Fibroblast of lung (primary cell): Measurements from ENCODE around the gene RNASE2. TPM values are rescaled to one million over a fixed set of nuclear protein-coding genes. Genes with fewer than 3 reads are reported as not detected.

Experiments
- DNase-seq, 2 donors: peaks; one replicate each; pipeline versions ENCODE4 v3.0.0 to v3.0.0-alpha.2; 2010; ENCODE audit warnings: low read depth in 2 of 2
- H2AFZ ChIP-seq: 2 replicates; pipeline ENCODE4 v1.5.1; 2012; ENCODE audit warnings: low read length, control low read depth, inconsistent platforms
- H3K27ac ChIP-seq: 2 replicates; pipeline ENCODE4 v1.5.1; 2011; ENCODE audit warnings: low read length, control low read depth; ENCODE audit not compliant: insufficient read depth
- H3K27me3 ChIP-seq: 2 replicates; pipeline ENCODE4 v1.5.1; 2011; ENCODE audit warnings: mild to moderate bottlenecking, low read length; ENCODE audit not compliant: control insufficient read depth, insufficient read depth
- H3K36me3 ChIP-seq: 2 replicates; pipeline ENCODE4 v1.5.1; 2011; ENCODE audit warnings: low read length; ENCODE audit not compliant: control insufficient read depth, insufficient read depth
- H3K4me1 ChIP-seq: 2 replicates; pipeline ENCODE4 v1.5.1; 2011; ENCODE audit warnings: low read length; ENCODE audit not compliant: control insufficient read depth, insufficient read depth; ENCODE audit errors: extremely low read depth
- H3K4me2 ChIP-seq: 2 replicates; pipeline ENCODE4 v1.5.1; 2011; ENCODE audit warnings: low read length, control low read depth; ENCODE audit not compliant: insufficient read depth; ENCODE audit errors: extremely low read depth
- H3K4me3 ChIP-seq, 4 experiments: fragments of 200-600 bp in 1 of 4; sonication (generic) in 1 of 4; replicated peaks in 1 of 4; 2 replicates each; pipeline ENCODE4 v1.5.1; 2011 to 2016; ENCODE audit warnings: low read length in 4 of 4, low read depth in 3 of 4, mild to moderate bottlenecking in 3 of 4, control low read depth in 2 of 4, inconsistent platforms in 1 of 4, mixed read lengths in 1 of 4; ENCODE audit not compliant: insufficient read depth in 1 of 4; ENCODE audit errors: control extremely low read depth in 1 of 4
- H3K79me2 ChIP-seq: 2 replicates; pipeline ENCODE4 v1.5.1; 2012; ENCODE audit warnings: mild to moderate bottlenecking, low read length, inconsistent platforms; ENCODE audit not compliant: control insufficient read depth, insufficient read depth
- H3K9ac ChIP-seq: 2 replicates; pipeline ENCODE4 v1.5.1; 2011; ENCODE audit warnings: mild to moderate bottlenecking, low read length, control low read depth; ENCODE audit not compliant: insufficient read depth
- H3K9me3 ChIP-seq: 2 replicates; pipeline ENCODE4 v1.5.1; 2012; ENCODE audit warnings: low read depth, low read length; ENCODE audit not compliant: control insufficient read depth, insufficient read depth
- H4K20me1 ChIP-seq: 2 replicates; pipeline ENCODE4 v1.5.1; 2011; ENCODE audit warnings: low read length; ENCODE audit not compliant: control insufficient read depth, insufficient read depth; ENCODE audit errors: extremely low read depth
- CTCF ChIP-seq, 2 donors: IDR thresholded peaks in 1 of 2; conservative IDR thresholded peaks in 1 of 2; 1 replicate in 1 of 2; 2 replicates in 1 of 2; pipeline ENCODE4 v1.5.1; 2011 to 2012; ENCODE audit warnings: low read length in 2 of 2, control low read depth in 1 of 2, inconsistent platforms in 1 of 2, low read depth in 1 of 2, mild to moderate bottlenecking in 1 of 2
- EZH2 ChIP-seq: IDR thresholded peaks from 2 replicates; pipeline ENCODE4 v1.5.1; 2012; ENCODE audit warnings: low read length, control low read depth, mild to moderate bottlenecking; ENCODE audit errors: missing control alignments
- polyA plus RNA-seq, 2 donors: library from polyadenylated mRNA; depleted of rRNA in 1 of 2; stranded (reverse) in 1 of 2; unstranded in 1 of 2; fragments of >200 nt; gene quantifications; 2 replicates each; pipeline ENCODE4 v1.2.1, GENCODE V29; 2011 to 2012; ENCODE audit warnings: missing spikeins in 1 of 2
- total RNA-seq: library from RNA; depleted of rRNA; stranded (reverse); fragments of >200 nt; gene quantifications from 2 replicates; pipeline ENCODE4 v1.2.1, GENCODE V29; 2014

RNASE2 gene
- total and polyA plus RNA-seq, 2 donors (not counting 1 experiment from before 2014, with no cell fraction given), result not detected

- peak overlapping the region; percentile 73 to 78 (median 74) for H3K4me3 ChIP-seq
- H3K4me1 ChIP-seq, result peaks cover 6% of the 10 kb centered on the region
- H2AFZ ChIP-seq, result peak overlapping the region; percentile 92
- no peak overlapping the region for H3K27ac ChIP-seq
- TF ChIP-seq EZH2 (no peak), CTCF (conservative IDR thresholded peaks at IDR 0.05 in 1 of 2, IDR thresholded peaks at IDR 0.05 in 1 of 2; ENCODE audit: low read depth in 1 of 2, low read length in 2 of 2) (no peak)
- H3K27me3 ChIP-seq, result peaks cover 11% of the 10 kb centered on the region
- no peaks in the 10 kb centered on the region for H4K20me1 ChIP-seq
- H3K36me3 ChIP-seq, result no peaks in the 10 kb centered on the region
- no peak overlapping the region for H3K9ac ChIP-seq
- no peak for DNase-seq
- H3K4me2 ChIP-seq, result peak overlapping the region; percentile 97
- H3K9me3 ChIP-seq, result no peaks in the 10 kb centered on the region
- no peaks in the 10 kb centered on the region for H3K79me2 ChIP-seq
Measured at GRCh38 chr14:20970647-20970982, 15.3 kb downstream of the RNASE2 start.

GRCh38 chr14:20970983-20971704 lies 15.9 kb downstream of the RNASE2 start:
- peak overlapping the region; percentile 21 for H3K9ac ChIP-seq
- H3K4me1 ChIP-seq, result peaks cover 6% of the 10 kb centered on the region
- no peaks in the 10 kb centered on the region for H3K36me3 ChIP-seq
- H3K4me2 ChIP-seq, result peak overlapping the region; percentile 97
- peak overlapping the region; percentile 99 for H2AFZ ChIP-seq
- H4K20me1 ChIP-seq, result no peaks in the 10 kb centered on the region
- H3K4me3 ChIP-seq, result peak overlapping the region; percentile 73 to 78 (median 74)
- peak overlapping the region; percentile 6 for H3K27ac ChIP-seq
- no peaks in the 10 kb centered on the region for H3K79me2 ChIP-seq
- no peaks in the 10 kb centered on the region for H3K9me3 ChIP-seq
- DNase-seq, result peak; percentile 78 to 80
- TF ChIP-seq EZH2 (no peak), CTCF (conservative IDR thresholded peaks at IDR 0.05 in 1 of 2, IDR thresholded peaks at IDR 0.05 in 1 of 2; ENCODE audit: low read depth in 1 of 2, low read length in 2 of 2) (peak; percentile 93 to 97)
- H3K27me3 ChIP-seq, result peaks cover 11% of the 10 kb centered on the region

GRCh38 chr14:20971705-20972021 lies 16.4 kb downstream of the RNASE2 start:
- H3K9ac ChIP-seq, result no peak overlapping the region
- H3K79me2 ChIP-seq, result no peaks in the 10 kb centered on the region
- H3K4me2 ChIP-seq, result peak overlapping the region; percentile 17
- H3K9me3 ChIP-seq, result no peaks in the 10 kb centered on the region
- TF ChIP-seq CTCF (conservative IDR thresholded peaks at IDR 0.05 in 1 of 2, IDR thresholded peaks at IDR 0.05 in 1 of 2; ENCODE audit: low read depth in 1 of 2, low read length in 2 of 2) (no peak), EZH2 (no peak)
- DNase-seq, result no peak
- H3K36me3 ChIP-seq, result no peaks in the 10 kb centered on the region
- H3K4me3 ChIP-seq, result peak overlapping the region in 2 of 4 experiments; percentile 73 to 74
- no peak overlapping the region for H3K27ac ChIP-seq
- H3K4me1 ChIP-seq, result peaks cover 6% of the 10 kb centered on the region
- peaks cover 11% of the 10 kb centered on the region for H3K27me3 ChIP-seq
- H4K20me1 ChIP-seq, result no peaks in the 10 kb centered on the region
- peak overlapping the region; percentile 73 for H2AFZ ChIP-seq
